RWPE2 (cell line): ENCODE data around the gene SLC2A9.

Experiments used
- ATAC-seq: fragments of 200-7000 bp; cut with Tn5 transposase; 3 replicates; pipeline ENCODE4 v1.9.1; 2021; ENCODE audit warnings: low read depth
- DNase-seq: peaks from one replicate; pipeline ENCODE4 v3.0.0-alpha.2; 2020; ENCODE audit warnings: low spot score
- H3K27ac ChIP-seq: fragments of 450-650 bp; 2 replicates; pipeline ENCODE4 v1.5.1; 2017; ENCODE audit warnings: mild to moderate bottlenecking; ENCODE audit not compliant: poor library complexity, severe bottlenecking
- H3K27me3 ChIP-seq: fragments of 250-450 bp; sonication (Bioruptor Pico); 2 replicates; pipeline ENCODE4 v1.5.1; 2021; ENCODE audit warnings: mild to moderate bottlenecking, moderate library complexity; ENCODE audit not compliant: insufficient read depth, poor library complexity, severe bottlenecking
- H3K36me3 ChIP-seq: fragments of 250-450 bp; sonication (Bioruptor Pico); 2 replicates; pipeline ENCODE4 v1.5.1; 2020; ENCODE audit warnings: low read depth, mild to moderate bottlenecking, moderate library complexity
- H3K4me1 ChIP-seq: fragments of 250-450 bp; sonication (Bioruptor Pico); 2 replicates; pipeline ENCODE4 v1.5.1; 2021; ENCODE audit warnings: mild to moderate bottlenecking, moderate library complexity; ENCODE audit not compliant: insufficient read depth, poor library complexity, severe bottlenecking
- H3K4me3 ChIP-seq: fragments of 250-450 bp; sonication (Bioruptor Pico); 2 replicates; pipeline ENCODE4 v1.5.1; 2021; ENCODE audit warnings: mild to moderate bottlenecking, moderate library complexity; ENCODE audit not compliant: severe bottlenecking
- H3K9me3 ChIP-seq: fragments of 250-450 bp; sonication (Bioruptor Pico); 2 replicates; pipeline ENCODE4 v1.5.1; 2021; ENCODE audit warnings: mild to moderate bottlenecking, moderate library complexity; ENCODE audit not compliant: severe bottlenecking
- TF ChIP-seq, protein P1 (sequence below): fragments of 450-650 bp; IDR thresholded peaks from one replicate; pipeline ENCODE4 v1.5.1; 2017; ENCODE audit warnings: mild to moderate bottlenecking, moderate library complexity; ENCODE audit not compliant: poor library complexity, severe bottlenecking

The SLC2A9 gene

DNA sequence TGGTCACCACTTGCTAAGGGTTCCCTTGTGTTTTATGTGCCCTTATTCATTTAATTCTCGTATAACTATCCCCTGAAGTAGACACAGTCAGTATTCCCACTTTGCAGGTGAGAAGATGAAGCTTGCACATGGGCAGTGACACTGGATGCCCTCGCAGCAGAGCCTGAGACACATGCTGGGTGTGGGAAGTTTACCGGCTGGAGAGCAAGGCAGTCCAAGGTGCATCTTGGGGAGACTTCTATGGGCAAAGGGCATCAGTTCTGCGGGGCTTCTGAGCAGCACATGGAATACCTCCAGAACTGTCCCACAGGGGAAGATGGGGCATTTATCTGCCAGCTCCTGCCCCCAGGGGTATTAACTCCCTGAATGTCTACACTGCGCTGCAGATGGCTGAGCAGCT lies 92.2 kb downstream of the SLC2A9 start:
- peaks cover 15% of the 10 kb centered on the region for H3K4me1 ChIP-seq
- no peak for ATAC-seq
- H3K36me3 ChIP-seq = peaks cover 31% of the 10 kb centered on the region
- no peaks in the 10 kb centered on the region for H3K27me3 ChIP-seq
- H3K27ac ChIP-seq = no peak overlapping the region
- H3K4me3 ChIP-seq = no peak overlapping the region
- no peak for DNase-seq
- TF ChIP-seq, protein P1, sequence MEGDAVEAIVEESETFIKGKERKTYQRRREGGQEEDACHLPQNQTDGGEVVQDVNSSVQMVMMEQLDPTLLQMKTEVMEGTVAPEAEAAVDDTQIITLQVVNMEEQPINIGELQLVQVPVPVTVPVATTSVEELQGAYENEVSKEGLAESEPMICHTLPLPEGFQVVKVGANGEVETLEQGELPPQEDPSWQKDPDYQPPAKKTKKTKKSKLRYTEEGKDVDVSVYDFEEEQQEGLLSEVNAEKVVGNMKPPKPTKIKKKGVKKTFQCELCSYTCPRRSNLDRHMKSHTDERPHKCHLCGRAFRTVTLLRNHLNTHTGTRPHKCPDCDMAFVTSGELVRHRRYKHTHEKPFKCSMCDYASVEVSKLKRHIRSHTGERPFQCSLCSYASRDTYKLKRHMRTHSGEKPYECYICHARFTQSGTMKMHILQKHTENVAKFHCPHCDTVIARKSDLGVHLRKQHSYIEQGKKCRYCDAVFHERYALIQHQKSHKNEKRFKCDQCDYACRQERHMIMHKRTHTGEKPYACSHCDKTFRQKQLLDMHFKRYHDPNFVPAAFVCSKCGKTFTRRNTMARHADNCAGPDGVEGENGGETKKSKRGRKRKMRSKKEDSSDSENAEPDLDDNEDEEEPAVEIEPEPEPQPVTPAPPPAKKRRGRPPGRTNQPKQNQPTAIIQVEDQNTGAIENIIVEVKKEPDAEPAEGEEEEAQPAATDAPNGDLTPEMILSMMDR = no peak
- no peaks in the 10 kb centered on the region for H3K9me3 ChIP-seq

DNA sequence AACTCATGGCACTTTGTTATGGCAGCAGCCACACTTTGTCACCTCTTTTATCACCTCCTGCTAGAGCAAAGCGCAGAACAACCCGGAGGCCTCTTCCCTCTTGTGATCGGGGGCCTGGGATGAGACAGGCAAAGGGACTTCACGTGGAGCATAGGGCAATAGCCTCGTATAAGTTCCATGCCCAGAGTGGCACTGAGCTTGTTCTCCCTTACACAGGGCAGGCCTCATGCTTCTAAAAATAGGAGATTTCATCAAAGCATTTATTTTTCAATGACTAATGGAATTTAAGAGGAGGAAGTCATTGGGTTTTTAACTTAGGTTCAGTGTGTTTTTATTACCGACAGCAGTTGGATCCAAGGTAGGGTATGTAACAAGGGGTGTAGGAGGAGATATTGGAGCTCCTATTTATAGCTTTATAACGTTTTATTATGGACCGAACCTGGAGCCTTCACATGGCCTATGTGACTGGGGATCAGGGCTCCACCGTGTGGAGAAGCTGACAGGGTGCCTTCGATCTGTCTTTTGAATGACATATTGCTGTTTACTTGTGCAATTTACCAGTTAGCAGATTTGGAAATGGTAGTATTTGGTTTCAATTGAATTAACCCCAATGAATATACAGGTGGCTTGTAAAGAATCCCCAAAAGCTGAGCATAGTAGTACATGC lies 93.8 kb downstream of the SLC2A9 start:
- ATAC-seq (no peak), DNase-seq (no peak)
- Histone ChIP-seq H3K36me3 (peaks cover 34% of the 10 kb centered on the region), H3K4me1 (peaks cover 15% of the 10 kb centered on the region), H3K27me3 (no peaks in the 10 kb centered on the region), H3K9me3 (no peaks in the 10 kb centered on the region), H3K4me3 (no peak overlapping the region), H3K27ac (no peak overlapping the region)
- TF ChIP-seq, protein P1 = peak; percentile 17

DNA sequence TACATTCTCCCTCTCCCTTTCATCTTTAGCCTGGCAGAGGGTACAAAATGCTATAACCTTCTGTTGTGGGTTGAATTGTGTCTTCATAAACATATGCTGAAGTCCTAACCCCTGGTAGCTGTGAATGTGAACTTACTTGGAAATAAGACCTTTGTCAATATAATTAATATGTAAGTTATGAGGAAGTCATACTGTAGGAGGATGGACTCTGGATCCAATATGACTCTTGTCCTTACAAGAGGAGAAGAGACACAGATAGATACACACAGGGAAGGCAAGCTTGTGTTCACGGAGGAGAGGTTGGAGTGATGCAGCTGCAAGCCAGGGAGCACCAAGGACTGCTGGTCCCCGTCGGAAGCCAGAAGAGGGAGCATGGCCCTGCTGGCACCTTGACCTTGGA lies 94.7 kb downstream of the SLC2A9 start:
- TF ChIP-seq, protein P1 = no peak
- Histone ChIP-seq H3K9me3 (no peaks in the 10 kb centered on the region), H3K4me3 (no peak overlapping the region), H3K4me1 (peaks cover 15% of the 10 kb centered on the region), H3K27ac (no peak overlapping the region), H3K36me3 (peaks cover 39% of the 10 kb centered on the region), H3K27me3 (no peaks in the 10 kb centered on the region)
- ATAC-seq (no peak), DNase-seq (no peak)

DNA sequence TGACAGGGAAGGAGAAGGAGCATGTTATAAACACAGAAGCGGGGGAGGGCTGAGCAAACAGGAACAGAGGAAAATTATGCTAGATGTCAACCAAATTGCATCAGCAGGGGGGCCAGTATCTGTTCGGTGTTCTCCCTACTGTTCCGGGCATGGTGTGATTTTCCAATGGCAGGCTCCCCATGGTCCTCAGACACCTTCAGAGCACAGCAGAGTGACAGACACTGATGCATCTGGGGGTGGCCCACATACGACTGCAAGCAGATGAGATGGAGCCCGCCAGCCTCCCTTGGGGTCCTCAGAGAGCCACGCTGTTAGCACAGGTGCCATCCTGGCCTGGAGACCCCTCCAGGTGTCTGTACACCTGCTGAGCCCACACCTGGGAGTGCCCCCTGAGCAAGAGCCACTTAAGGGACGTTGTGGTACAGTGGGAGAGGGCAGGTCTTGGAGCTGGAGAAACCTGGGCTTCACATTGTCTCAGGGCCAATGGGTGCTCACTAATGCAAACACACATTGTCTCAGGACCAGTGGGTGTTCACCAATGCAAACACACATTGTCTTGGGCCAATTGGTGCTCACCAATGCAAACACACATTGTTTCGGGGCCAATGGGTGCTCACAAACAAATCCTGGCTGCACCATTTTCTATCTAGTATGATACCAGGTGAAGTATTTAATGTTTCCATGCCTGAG lies 95.4 kb downstream of the SLC2A9 start:
- Histone ChIP-seq H3K36me3 (peaks cover 35% of the 10 kb centered on the region), H3K4me3 (no peak overlapping the region), H3K4me1 (peaks cover 15% of the 10 kb centered on the region), H3K27ac (peak overlapping the region; percentile 45), H3K27me3 (no peaks in the 10 kb centered on the region), H3K9me3 (no peaks in the 10 kb centered on the region)
- no peak for DNase-seq
- TF ChIP-seq, protein P1 = no peak
- ATAC-seq = no peak

DNA sequence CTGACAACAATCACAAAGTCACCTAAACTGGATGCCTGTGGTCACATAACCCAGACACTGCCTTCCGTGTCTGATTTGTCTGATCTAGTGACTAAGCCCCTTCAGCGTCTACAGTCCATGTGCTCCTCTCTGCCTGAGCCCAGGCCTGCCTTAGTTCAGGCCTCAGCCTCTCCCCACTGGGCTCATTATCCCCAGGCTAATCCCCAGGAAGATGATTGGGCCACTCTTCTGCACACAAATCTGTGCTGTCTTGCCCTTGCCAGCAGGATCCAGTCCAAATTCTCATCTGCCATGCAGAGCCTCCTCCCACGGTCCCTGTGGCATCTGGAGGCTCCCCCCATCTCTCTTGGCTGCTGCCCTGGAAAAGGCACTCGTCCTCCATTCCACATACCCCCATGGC lies 96.5 kb downstream of the SLC2A9 start:
- peak; percentile 78 for DNase-seq

More for the DNA sequence above, 96.5 kb downstream of the SLC2A9 start:
- H3K4me3 ChIP-seq = no peak overlapping the region
- H3K27me3 ChIP-seq = no peaks in the 10 kb centered on the region
- ATAC-seq = peak; percentile 97
- TF ChIP-seq, protein P1 = no peak
- H3K9me3 ChIP-seq = no peaks in the 10 kb centered on the region
- peaks cover 35% of the 10 kb centered on the region for H3K36me3 ChIP-seq
- peak overlapping the region; percentile 45 for H3K27ac ChIP-seq
- peaks cover 15% of the 10 kb centered on the region for H3K4me1 ChIP-seq
